Measurements from ENCODE around the gene GPC6. TPM values are rescaled to one million over a fixed set of nuclear protein-coding genes. Genes with fewer than 3 reads are reported as not detected.
"Not testable (repeated sequence)": the region's sequence is repeated elsewhere in the genome, so short reads cannot be mapped to it uniquely, and the experiment has no call there.

The GPC6 gene
- polyA plus RNA-seq, 1 donor (not counting 4 experiments of a cell fraction or from before 2014, with no cell fraction given), result 0.42 TPM

- Histone ChIP-seq H3K9me3 (ENCODE audit: control insufficient read depth, low read depth, low read length) (no peaks in the 10 kb centered on the region), H2AFZ (ENCODE audit: control insufficient read depth, low read length) (no peak overlapping the region), H3K4me2 (ENCODE audit: control insufficient read depth, extremely low read depth, insufficient read depth, low read depth, low read length) (no peak overlapping the region), H3K79me2 (ENCODE audit: control insufficient read depth, insufficient read depth, low read length) (no peaks in the 10 kb centered on the region), H3K9me1 (ENCODE audit: control insufficient read depth, extremely low read depth, insufficient read depth, low read length) (no peaks in the 10 kb centered on the region), H3K36me3 (ENCODE audit: control insufficient read depth in 2 of 2, extremely low read depth in 1 of 2, insufficient read depth in 2 of 2, low read length in 2 of 2) (no peaks in the 10 kb centered on the region), H3K4me1 (ENCODE audit: control insufficient read depth, extremely low read depth, insufficient read depth, low read length) (no peaks in the 10 kb centered on the region), H3K27me3 (ENCODE audit: control insufficient read depth, extremely low read depth, insufficient read depth, low read length) (no peaks in the 10 kb centered on the region), H4K20me1 (ENCODE audit: control insufficient read depth, extremely low read depth, insufficient read depth, low read length) (no peaks in the 10 kb centered on the region), H3K9ac (ENCODE audit: control insufficient read depth, extremely low read depth, insufficient read depth, low read length) (no peak overlapping the region), H3K4me3 (ENCODE audit: control insufficient read depth in 2 of 3, extremely low read depth in 1 of 3, insufficient read depth in 2 of 3, low read depth in 1 of 3, low read length in 3 of 3) (no peak overlapping the region), H3K27ac (ENCODE audit: control insufficient read depth, insufficient read depth, low read length) (no peak overlapping the region)
- dilution Hi-C loops (cut with MboI; ENCODE audit: extremely low pct_ligation_motif_present, low sequenced_read_pairs), result no loop called here
- TF ChIP-seq EZH2 (IDR thresholded peaks at IDR 0.05; ENCODE audit: low read length), result no peak
- TF ChIP-seq, protein P1, sequence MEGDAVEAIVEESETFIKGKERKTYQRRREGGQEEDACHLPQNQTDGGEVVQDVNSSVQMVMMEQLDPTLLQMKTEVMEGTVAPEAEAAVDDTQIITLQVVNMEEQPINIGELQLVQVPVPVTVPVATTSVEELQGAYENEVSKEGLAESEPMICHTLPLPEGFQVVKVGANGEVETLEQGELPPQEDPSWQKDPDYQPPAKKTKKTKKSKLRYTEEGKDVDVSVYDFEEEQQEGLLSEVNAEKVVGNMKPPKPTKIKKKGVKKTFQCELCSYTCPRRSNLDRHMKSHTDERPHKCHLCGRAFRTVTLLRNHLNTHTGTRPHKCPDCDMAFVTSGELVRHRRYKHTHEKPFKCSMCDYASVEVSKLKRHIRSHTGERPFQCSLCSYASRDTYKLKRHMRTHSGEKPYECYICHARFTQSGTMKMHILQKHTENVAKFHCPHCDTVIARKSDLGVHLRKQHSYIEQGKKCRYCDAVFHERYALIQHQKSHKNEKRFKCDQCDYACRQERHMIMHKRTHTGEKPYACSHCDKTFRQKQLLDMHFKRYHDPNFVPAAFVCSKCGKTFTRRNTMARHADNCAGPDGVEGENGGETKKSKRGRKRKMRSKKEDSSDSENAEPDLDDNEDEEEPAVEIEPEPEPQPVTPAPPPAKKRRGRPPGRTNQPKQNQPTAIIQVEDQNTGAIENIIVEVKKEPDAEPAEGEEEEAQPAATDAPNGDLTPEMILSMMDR (optimal IDR thresholded peaks at IDR 0.05 in 1 of 3, IDR thresholded peaks at IDR 0.05 in 1 of 3, conservative IDR thresholded peaks at IDR 0.05 in 1 of 3; ENCODE audit: extremely low read depth in 1 of 3, insufficient read depth in 2 of 3, low read length in 3 of 3), result no peak
- FAIRE-seq, result no peak
- no peak for DNase-seq (ENCODE audit: low read depth, low spot score)
Observed at GRCh38 chr13:93450191-93450621, 223.6 kb downstream of the GPC6 start.

DNA sequence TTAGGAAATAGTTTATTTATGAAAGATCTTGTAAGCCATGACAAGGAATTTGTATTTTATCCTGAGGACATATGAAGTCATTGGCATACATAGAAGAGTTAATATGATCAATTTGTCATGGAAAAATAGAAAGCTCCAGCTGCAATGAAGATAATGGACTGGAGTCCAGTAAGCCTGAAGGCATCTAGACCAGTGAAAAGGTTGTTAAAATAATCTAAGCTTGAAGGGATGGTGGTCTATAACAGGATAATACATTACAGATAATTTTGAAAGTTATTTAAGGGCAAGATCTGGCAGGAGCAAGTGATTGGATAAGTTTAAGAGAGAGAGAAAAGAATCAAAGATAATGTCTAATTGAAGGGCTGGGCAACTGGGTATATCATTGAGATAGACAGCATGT, 224.2 kb downstream of the GPC6 start:
- TF ChIP-seq EZH2 (IDR thresholded peaks at IDR 0.05; ENCODE audit: low read length), result no peak
- TF ChIP-seq, protein P1 (optimal IDR thresholded peaks at IDR 0.05 in 1 of 3, IDR thresholded peaks at IDR 0.05 in 1 of 3, conservative IDR thresholded peaks at IDR 0.05 in 1 of 3; ENCODE audit: extremely low read depth in 1 of 3, insufficient read depth in 2 of 3, low read length in 3 of 3), result no peak
- Histone ChIP-seq H3K27ac (ENCODE audit: control insufficient read depth, insufficient read depth, low read length) (no peak overlapping the region), H4K20me1 (ENCODE audit: control insufficient read depth, extremely low read depth, insufficient read depth, low read length) (no peaks in the 10 kb centered on the region), H3K9me1 (ENCODE audit: control insufficient read depth, extremely low read depth, insufficient read depth, low read length) (no peaks in the 10 kb centered on the region), H3K4me1 (ENCODE audit: control insufficient read depth, extremely low read depth, insufficient read depth, low read length) (no peaks in the 10 kb centered on the region), H2AFZ (ENCODE audit: control insufficient read depth, low read length) (no peak overlapping the region), H3K36me3 (ENCODE audit: control insufficient read depth in 2 of 2, extremely low read depth in 1 of 2, insufficient read depth in 2 of 2, low read length in 2 of 2) (no peaks in the 10 kb centered on the region), H3K4me2 (ENCODE audit: control insufficient read depth, extremely low read depth, insufficient read depth, low read depth, low read length) (no peak overlapping the region), H3K27me3 (ENCODE audit: control insufficient read depth, extremely low read depth, insufficient read depth, low read length) (no peaks in the 10 kb centered on the region), H3K79me2 (ENCODE audit: control insufficient read depth, insufficient read depth, low read length) (no peaks in the 10 kb centered on the region), H3K4me3 (ENCODE audit: control insufficient read depth in 2 of 3, extremely low read depth in 1 of 3, insufficient read depth in 2 of 3, low read depth in 1 of 3, low read length in 3 of 3) (no peak overlapping the region), H3K9ac (ENCODE audit: control insufficient read depth, extremely low read depth, insufficient read depth, low read length) (no peak overlapping the region), H3K9me3 (ENCODE audit: control insufficient read depth, low read depth, low read length) (no peaks in the 10 kb centered on the region)
- FAIRE-seq (no peak), DNase-seq (ENCODE audit: low read depth, low spot score) (no peak)
- dilution Hi-C loops (cut with MboI; ENCODE audit: extremely low pct_ligation_motif_present, low sequenced_read_pairs), result no loop called here

DNA sequence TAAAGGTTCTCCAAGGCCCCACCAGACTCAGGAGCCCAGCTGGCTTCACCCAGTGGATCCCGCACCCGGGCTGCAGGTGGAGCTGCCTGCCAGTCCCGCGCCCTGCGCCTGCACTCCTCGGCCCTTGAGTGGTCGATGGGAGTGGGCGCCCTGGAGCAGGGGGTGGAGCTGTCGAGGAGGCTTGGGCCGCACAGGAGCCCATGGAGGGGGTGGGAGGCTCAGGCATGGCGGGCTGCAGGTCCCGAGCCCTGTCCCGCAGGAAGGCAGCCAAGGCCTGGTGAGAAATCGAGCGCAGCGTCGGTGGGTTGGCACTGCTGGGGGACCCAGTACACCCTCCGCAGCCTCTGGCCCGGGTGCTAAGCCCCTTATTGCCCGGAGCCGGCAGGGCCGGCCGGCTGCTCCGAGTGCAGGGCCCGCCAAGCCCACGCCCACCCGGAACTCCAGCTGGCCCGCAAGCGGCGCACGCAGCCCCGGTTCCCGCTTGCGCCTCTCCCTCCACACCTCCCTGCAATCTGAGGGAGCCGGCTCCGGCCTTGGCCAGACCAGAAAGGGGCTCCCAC, 228.1 kb downstream of the GPC6 start:
- FAIRE-seq; H3K4me3 ChIP-seq (ENCODE audit: control insufficient read depth in 2 of 3, extremely low read depth in 1 of 3, insufficient read depth in 2 of 3, low read depth in 1 of 3, low read length in 3 of 3); H3K36me3 ChIP-seq (ENCODE audit: control insufficient read depth in 2 of 2, extremely low read depth in 1 of 2, insufficient read depth in 2 of 2, low read length in 2 of 2); DNase-seq (ENCODE audit: low read depth, low spot score); dilution Hi-C loops (cut with MboI; ENCODE audit: extremely low pct_ligation_motif_present, low sequenced_read_pairs); H3K27me3 ChIP-seq (ENCODE audit: control insufficient read depth, extremely low read depth, insufficient read depth, low read length); H2AFZ ChIP-seq (ENCODE audit: control insufficient read depth, low read length); H3K9me1 ChIP-seq (ENCODE audit: control insufficient read depth, extremely low read depth, insufficient read depth, low read length); H3K79me2 ChIP-seq (ENCODE audit: control insufficient read depth, insufficient read depth, low read length); H4K20me1 ChIP-seq (ENCODE audit: control insufficient read depth, extremely low read depth, insufficient read depth, low read length); H3K4me2 ChIP-seq (ENCODE audit: control insufficient read depth, extremely low read depth, insufficient read depth, low read depth, low read length); H3K4me1 ChIP-seq (ENCODE audit: control insufficient read depth, extremely low read depth, insufficient read depth, low read length); H3K9me3 ChIP-seq (ENCODE audit: control insufficient read depth, low read depth, low read length); H3K27ac ChIP-seq (ENCODE audit: control insufficient read depth, insufficient read depth, low read length); H3K9ac ChIP-seq (ENCODE audit: control insufficient read depth, extremely low read depth, insufficient read depth, low read length): not testable (repeated sequence)

Measured in keratinocyte (primary cell).